Mesenchymal stem cell (in vitro differentiated cells and primary cell): ENCODE results near the gene SASH1.
A peak's percentile ranks its signal among the peaks of the same experiment; 100 is the strongest.

Source experiments
- DNase-seq: peaks from one replicate; pipeline ENCODE4 v3.0.0-alpha.2; 2013
- H2AFZ ChIP-seq: one replicate; pipeline ENCODE4 v1.6.1; 2013; ENCODE audit warnings: low read depth, mild to moderate bottlenecking, control low read depth, inconsistent platforms, low read length, moderate library complexity
- H2AK5ac ChIP-seq: 2 replicates; pipeline ENCODE4 v1.6.1; 2013; ENCODE audit warnings: low read length, moderate library complexity, mild to moderate bottlenecking, inconsistent platforms; ENCODE audit not compliant: severe bottlenecking
- H2BK120ac ChIP-seq: one replicate; pipeline ENCODE4 v1.6.1; 2013; ENCODE audit warnings: low read depth, mild to moderate bottlenecking, inconsistent platforms, low read length, moderate library complexity
- H2BK12ac ChIP-seq, 2 experiments: one replicate each; pipeline ENCODE4 v1.6.1; 2013; ENCODE audit warnings: inconsistent platforms in 2 of 2, low read length in 2 of 2, mild to moderate bottlenecking in 2 of 2, moderate library complexity in 2 of 2, control low read depth in 1 of 2
- H2BK15ac ChIP-seq: one replicate; pipeline ENCODE4 v1.6.1; 2013; ENCODE audit warnings: mild to moderate bottlenecking, low read depth, inconsistent platforms; ENCODE audit not compliant: poor library complexity, severe bottlenecking
- H2BK5ac ChIP-seq: 2 replicates; pipeline ENCODE4 v1.6.1; 2013; ENCODE audit warnings: low read depth, mild to moderate bottlenecking, low read length, control low read depth, inconsistent platforms; ENCODE audit not compliant: poor library complexity, severe bottlenecking
- H3K14ac ChIP-seq, 2 experiments: one replicate each; pipeline ENCODE4 v1.6.1; 2013; ENCODE audit warnings: inconsistent platforms in 2 of 2, low read length in 2 of 2, control low read depth in 1 of 2, mild to moderate bottlenecking in 1 of 2, moderate library complexity in 1 of 2
- H3K18ac ChIP-seq, 2 experiments: one replicate each; pipeline ENCODE4 v1.6.1; 2013; ENCODE audit warnings: inconsistent platforms in 2 of 2, low read length in 2 of 2, control low read depth in 1 of 2, low read depth in 1 of 2, mild to moderate bottlenecking in 1 of 2
- H3K23ac ChIP-seq, 2 experiments: one replicate each; pipeline ENCODE4 v1.6.1; 2013; ENCODE audit warnings: inconsistent platforms in 2 of 2, low read length in 2 of 2, mild to moderate bottlenecking in 2 of 2, moderate library complexity in 2 of 2, control low read depth in 1 of 2
- H3K27ac ChIP-seq: 2 replicates; pipeline ENCODE4 v1.5.1; 2013; ENCODE audit warnings: mild to moderate bottlenecking, moderate library complexity, low read length, control low read depth, inconsistent platforms; ENCODE audit not compliant: poor library complexity, severe bottlenecking
- H3K27me3 ChIP-seq, 2 experiments: 2 replicates each; pipeline versions ENCODE4 v1.6.1 to v1.7.0; 2013; ENCODE audit warnings: low read length in 2 of 2, mild to moderate bottlenecking in 2 of 2, moderate library complexity in 2 of 2, control low read depth in 1 of 2, inconsistent platforms in 1 of 2; ENCODE audit not compliant: control insufficient read depth in 1 of 2, insufficient read depth in 1 of 2
- H3K36me3 ChIP-seq, 2 experiments: 2 replicates each; pipeline versions ENCODE4 v1.6.1 to v1.7.0; 2013; ENCODE audit warnings: low read length in 2 of 2, control low read depth in 1 of 2, inconsistent platforms in 1 of 2, low read depth in 1 of 2, mild to moderate bottlenecking in 1 of 2; ENCODE audit not compliant: insufficient read depth in 2 of 2, control insufficient read depth in 1 of 2
- H3K4ac ChIP-seq, 2 experiments: one replicate each; pipeline ENCODE4 v1.6.1; 2013; ENCODE audit warnings: inconsistent platforms in 2 of 2, low read length in 2 of 2, mild to moderate bottlenecking in 2 of 2, moderate library complexity in 2 of 2, control low read depth in 1 of 2, low read depth in 1 of 2
- H3K4me1 ChIP-seq: 2 replicates; pipeline ENCODE4 v1.6.1; 2013; ENCODE audit warnings: low read depth, low read length, control low read depth; ENCODE audit not compliant: control insufficient read depth, insufficient read depth
- H3K4me2 ChIP-seq: 2 replicates; pipeline ENCODE4 v1.6.1; 2013; ENCODE audit warnings: low read length, mild to moderate bottlenecking, inconsistent platforms; ENCODE audit not compliant: poor library complexity, severe bottlenecking
- H3K4me3 ChIP-seq, 2 experiments: 2 replicates each; pipeline versions ENCODE4 v1.5.1 to v1.7.0; 2013; ENCODE audit warnings: low read length in 2 of 2, mild to moderate bottlenecking in 2 of 2, control low read depth in 1 of 2, low read depth in 1 of 2; ENCODE audit not compliant: insufficient read depth in 1 of 2
- H3K79me1 ChIP-seq: replicated peaks from 2 replicates; pipeline ENCODE4 v1.6.1; 2013; ENCODE audit warnings: mild to moderate bottlenecking, control low read depth, low read length, inconsistent platforms; ENCODE audit not compliant: poor library complexity, severe bottlenecking
- H3K9ac ChIP-seq: 2 replicates; pipeline ENCODE4 v1.7.0; 2013; ENCODE audit warnings: mild to moderate bottlenecking, low read length, moderate library complexity
- H3K9me3 ChIP-seq: 2 replicates; pipeline ENCODE4 v1.7.0; 2013; ENCODE audit warnings: mild to moderate bottlenecking, low read length; ENCODE audit not compliant: control insufficient read depth
- H4K8ac ChIP-seq: one replicate; pipeline ENCODE4 v1.6.1; 2013; ENCODE audit warnings: inconsistent platforms, mild to moderate bottlenecking, low read length, moderate library complexity
- H4K91ac ChIP-seq: one replicate; pipeline ENCODE4 v1.6.1; 2013; ENCODE audit warnings: mild to moderate bottlenecking, low read length, inconsistent platforms
- WGBS: methylation state at CpG from one replicate; pipeline ENCODE4 v1.1.7; 2013; ENCODE audit warnings: mixed read lengths; 5-methylcytosine and 5-hydroxymethylcytosine counted together

Gene SASH1

DNA sequence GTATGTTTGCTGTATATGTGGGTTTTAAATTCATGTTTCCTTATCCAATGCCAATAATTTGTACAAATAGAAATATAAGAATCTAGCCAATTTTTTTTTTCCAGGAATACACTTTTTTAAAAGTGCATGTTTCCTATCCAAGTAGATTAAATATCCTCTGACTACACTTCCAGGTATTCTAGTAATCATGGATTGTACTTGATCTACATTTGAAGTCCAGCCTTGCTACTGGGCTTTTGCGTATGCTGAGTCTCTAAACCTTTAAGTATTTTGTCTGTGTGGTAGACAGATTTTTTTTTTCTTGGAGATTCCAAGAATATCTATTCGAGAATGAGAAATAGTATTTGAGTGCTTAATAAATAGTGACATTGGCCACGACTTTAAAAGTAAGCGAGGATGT lies 188.3 kb downstream of the SASH1 start:
- WGBS: 83% methylated on average over 4 of the region's 4 CpGs
- Histone ChIP-seq H3K36me3 (peaks cover 33 to 90% of the 10 kb centered on the region in 2 experiments), H4K8ac (no peak overlapping the region), H2BK12ac (no peak overlapping the region), H3K4me1 (peaks cover 13% of the 10 kb centered on the region), H3K4ac (no peak overlapping the region), H2BK15ac (no peak overlapping the region), H2BK120ac (no peak overlapping the region), H3K27me3 (no peaks in the 10 kb centered on the region), H3K9ac (peak overlapping the region; percentile 82), H2AK5ac (no peak overlapping the region), H3K27ac (peak overlapping the region; percentile 98), H3K23ac (no peak overlapping the region), H3K9me3 (no peaks in the 10 kb centered on the region), H3K79me1 (peaks cover 22% of the 10 kb centered on the region), H3K4me3 (peak overlapping the region in 1 of 2 experiments; percentile 54), H2BK5ac (no peak overlapping the region), H3K18ac (no peak overlapping the region), H4K91ac (no peak overlapping the region), H3K14ac (no peak overlapping the region), H2AFZ (no peak overlapping the region), H3K4me2 (no peak overlapping the region)
- no peak for DNase-seq

DNA sequence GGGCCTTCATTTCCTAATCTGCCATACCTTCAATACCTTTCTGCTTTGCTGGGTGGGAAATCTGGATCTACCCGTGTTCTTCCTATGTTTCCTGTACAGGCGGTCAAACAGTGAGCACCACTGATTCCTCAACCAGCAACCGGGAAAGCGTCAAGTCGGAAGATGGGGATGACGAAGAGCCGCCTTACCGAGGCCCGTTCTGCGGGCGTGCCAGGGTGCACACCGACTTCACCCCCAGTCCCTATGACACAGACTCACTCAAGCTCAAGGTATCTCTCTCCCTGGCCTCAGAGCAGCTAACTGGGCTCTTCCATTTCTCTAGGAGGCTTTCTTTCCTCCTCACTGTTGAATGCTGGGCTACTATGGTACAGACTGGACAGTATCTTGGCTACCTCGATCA lies 190.1 kb downstream of the SASH1 start:
- Histone ChIP-seq H3K4me2 (no peak overlapping the region), H2BK5ac (no peak overlapping the region), H4K8ac (peak overlapping the region; percentile 56), H3K27ac (no peak overlapping the region), H2BK15ac (no peak overlapping the region), H3K18ac (no peak overlapping the region), H2BK120ac (no peak overlapping the region), H3K9ac (no peak overlapping the region), H3K79me1 (peaks cover 19% of the 10 kb centered on the region), H3K4ac (no peak overlapping the region), H3K4me1 (peaks cover 13% of the 10 kb centered on the region), H3K9me3 (no peaks in the 10 kb centered on the region), H2AK5ac (no peak overlapping the region), H3K4me3 (no peak overlapping the region), H3K14ac (no peak overlapping the region), H3K36me3 (peaks cover 33 to 90% of the 10 kb centered on the region in 2 experiments), H3K27me3 (no peaks in the 10 kb centered on the region), H3K23ac (no peak overlapping the region), H2AFZ (no peak overlapping the region), H2BK12ac (no peak overlapping the region), H4K91ac (no peak overlapping the region)
- 98% methylated on average over 13 of the region's 13 CpGs for WGBS
- no peak for DNase-seq

DNA sequence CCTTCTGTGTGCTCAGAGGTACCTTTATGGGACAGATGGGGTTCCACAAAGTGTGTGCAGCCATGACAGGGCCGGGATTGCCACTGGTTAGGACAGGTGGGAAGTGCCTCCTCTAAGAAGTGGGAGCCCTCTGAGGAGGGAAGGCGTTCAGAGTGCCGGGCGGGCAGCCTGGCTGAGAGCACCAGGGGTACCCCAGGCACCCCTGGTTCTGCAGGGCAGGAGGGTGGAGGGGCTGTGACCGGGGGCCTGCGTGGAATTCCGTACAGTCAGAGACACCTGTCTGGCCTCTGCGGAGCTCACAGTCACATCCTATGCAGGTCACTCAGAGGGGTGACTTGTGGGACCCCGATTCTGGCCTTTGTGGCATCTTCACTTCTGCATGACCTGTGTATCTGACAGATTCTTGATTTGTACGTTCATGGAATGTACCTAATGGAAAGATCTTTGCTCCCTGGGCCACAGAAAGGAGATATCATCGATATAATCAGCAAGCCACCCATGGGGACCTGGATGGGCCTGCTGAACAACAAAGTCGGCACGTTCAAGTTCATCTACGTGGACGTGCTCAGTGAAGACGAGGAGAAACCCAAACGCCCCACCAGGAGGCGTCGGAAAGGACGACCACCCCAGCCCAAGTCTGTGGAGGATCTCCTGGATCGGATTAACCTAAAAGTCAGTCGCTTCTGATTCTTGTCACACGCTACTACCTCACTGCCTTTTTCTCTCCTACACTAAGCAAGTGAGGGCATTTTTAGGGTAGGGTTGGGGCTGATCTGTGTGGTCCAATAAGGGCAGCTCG lies 190.9 kb downstream of the SASH1 start:
- Histone ChIP-seq H3K4ac (no peak overlapping the region), H3K9ac (peak overlapping the region; percentile 7), H3K79me1 (peaks cover 16% of the 10 kb centered on the region), H3K27ac (no peak overlapping the region), H2AFZ (no peak overlapping the region), H2BK120ac (peak overlapping the region; percentile 8), H3K4me2 (no peak overlapping the region), H3K4me1 (peaks cover 16% of the 10 kb centered on the region), H2BK15ac (no peak overlapping the region), H3K18ac (no peak overlapping the region), H3K9me3 (no peaks in the 10 kb centered on the region), H3K36me3 (peaks cover 30 to 90% of the 10 kb centered on the region in 2 experiments), H2BK12ac (no peak overlapping the region), H3K4me3 (no peak overlapping the region), H3K23ac (no peak overlapping the region), H3K27me3 (no peaks in the 10 kb centered on the region), H3K14ac (no peak overlapping the region), H4K91ac (no peak overlapping the region), H2AK5ac (peak overlapping the region; percentile 52), H2BK5ac (no peak overlapping the region), H4K8ac (no peak overlapping the region)
- 94% methylated on average over 22 of the region's 24 CpGs for WGBS
- DNase-seq: no peak

DNA sequence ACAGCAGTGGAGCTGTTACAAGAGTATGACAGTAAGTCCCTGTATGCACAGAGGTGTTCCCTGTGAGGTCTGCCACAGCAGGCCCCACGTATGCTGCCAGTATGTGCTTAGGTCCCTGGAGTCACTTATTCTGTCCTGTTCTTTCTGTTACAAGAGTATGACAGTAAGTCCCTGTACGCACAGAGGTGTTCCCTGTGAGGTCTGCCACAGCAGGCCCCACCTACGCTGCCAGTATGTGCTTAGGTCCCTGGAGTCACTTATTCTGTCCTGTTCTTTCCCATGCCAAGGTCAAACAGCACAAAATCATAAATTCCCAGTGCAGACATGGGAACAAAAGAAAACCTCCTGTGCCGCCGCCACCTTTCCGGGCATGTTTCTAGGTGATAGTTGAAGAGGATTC lies 192.2 kb downstream of the SASH1 start:
- Histone ChIP-seq H3K4me3 (no peak overlapping the region), H3K4ac (no peak overlapping the region), H4K8ac (no peak overlapping the region), H2AK5ac (no peak overlapping the region), H2BK15ac (no peak overlapping the region), H3K27me3 (no peaks in the 10 kb centered on the region), H3K18ac (no peak overlapping the region), H3K4me2 (no peak overlapping the region), H3K36me3 (peaks cover 26 to 91% of the 10 kb centered on the region in 2 experiments), H3K23ac (no peak overlapping the region), H3K79me1 (peaks cover 13% of the 10 kb centered on the region), H3K27ac (no peak overlapping the region), H3K14ac (no peak overlapping the region), H2AFZ (no peak overlapping the region), H2BK5ac (no peak overlapping the region), H2BK120ac (no peak overlapping the region), H3K9ac (peak overlapping the region; percentile 43), H3K9me3 (no peaks in the 10 kb centered on the region), H3K4me1 (peaks cover 14% of the 10 kb centered on the region), H4K91ac (no peak overlapping the region), H2BK12ac (no peak overlapping the region)
- no peak for DNase-seq
- 96% methylated on average over 6 of the region's 6 CpGs for WGBS
